Activated CD4-positive, alpha-beta T cell treated with anti-CD3 and anti-CD28 coated beads, Interleukin-10, Interleukin-2, amounts not matched to agents 100 ng/mL and 50 ng/mL, durations not matched to agents 16 hours and 8 hours (primary cell): ENCODE results near the gene TYSND1.
"Not testable (repeated sequence)": the region's sequence is repeated elsewhere in the genome, so short reads cannot be mapped to it uniquely, and the experiment has no call there.

Experiments used
- DNase-seq: peaks from one replicate; pipeline ENCODE4 v3.0.0-alpha.2; 2020

TYSND1 gene

DNA sequence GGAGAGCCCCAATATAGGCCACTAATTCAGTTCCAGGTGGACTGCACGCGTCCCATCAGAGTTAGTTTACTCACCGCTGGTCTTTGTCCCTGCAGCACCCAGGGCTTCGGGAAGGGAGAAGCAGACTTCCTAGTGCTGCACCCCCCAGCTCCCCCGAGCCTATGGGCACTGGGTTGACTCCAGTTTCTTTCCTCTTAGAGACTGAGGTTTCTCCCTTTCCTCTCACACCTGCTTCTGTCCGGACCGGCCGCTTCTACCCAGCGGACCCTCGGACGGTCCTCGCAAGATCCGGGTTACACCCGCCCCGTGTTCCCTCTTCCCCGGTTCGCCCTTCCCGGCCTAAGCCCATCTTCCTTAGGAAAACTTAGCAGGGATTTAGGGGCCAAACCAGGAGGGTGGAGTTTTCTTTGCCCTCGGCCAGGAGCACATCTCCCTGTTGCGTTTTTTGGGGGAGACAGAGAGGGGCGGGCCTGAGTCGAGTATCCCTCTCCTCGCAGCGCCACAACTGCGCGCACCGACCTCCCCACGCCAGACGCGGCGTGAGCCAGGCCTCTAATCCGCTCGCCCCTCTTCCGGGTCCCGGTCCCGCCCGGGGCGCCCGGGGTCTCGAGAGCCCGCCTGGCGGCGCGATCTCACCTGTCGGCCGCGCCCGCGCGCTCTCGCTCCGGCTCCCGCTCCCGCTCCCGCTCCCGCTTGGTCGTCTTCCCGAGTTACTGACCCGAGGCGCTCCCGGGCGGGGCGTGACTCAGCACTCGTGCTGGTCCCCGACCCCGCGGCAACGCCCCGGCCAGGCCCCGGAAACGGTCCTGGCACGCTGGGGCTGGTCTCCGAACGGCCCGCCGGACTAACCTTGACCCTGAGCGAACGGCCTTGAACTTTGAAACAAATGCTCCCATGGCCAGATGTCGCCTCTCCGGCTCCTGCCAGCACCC lies 14.1 kb downstream of the TYSND1 start, which contains the start of gene AIFM2:
Gene AIFM2 (minus strand): TSS at position 728 of the 932 bp plus-strand sequence. CDS start 8,741 bp downstream, outside the sequence.
- DNase-seq, result peak; percentile 57

DNA sequence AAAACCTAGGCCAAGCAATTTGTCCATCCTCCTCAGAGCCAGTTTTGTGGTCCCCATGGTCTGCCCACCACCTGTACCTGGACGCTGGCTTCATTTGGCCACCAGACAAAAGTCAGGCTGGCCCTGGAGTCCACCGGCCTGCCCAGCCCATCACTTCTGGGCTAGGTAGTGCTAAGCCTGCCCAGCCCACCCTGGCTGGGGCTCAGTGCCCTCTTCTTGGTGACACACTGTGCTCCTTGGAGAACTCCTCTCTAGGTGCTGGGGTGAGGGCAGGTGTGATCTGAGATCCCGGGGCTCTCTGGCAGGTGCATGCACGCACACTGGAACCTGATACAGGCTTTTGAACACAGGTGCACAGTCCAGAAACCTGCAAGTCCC lies 15.0 kb downstream of the TYSND1 start:
- DNase-seq, result no peak

DNA sequence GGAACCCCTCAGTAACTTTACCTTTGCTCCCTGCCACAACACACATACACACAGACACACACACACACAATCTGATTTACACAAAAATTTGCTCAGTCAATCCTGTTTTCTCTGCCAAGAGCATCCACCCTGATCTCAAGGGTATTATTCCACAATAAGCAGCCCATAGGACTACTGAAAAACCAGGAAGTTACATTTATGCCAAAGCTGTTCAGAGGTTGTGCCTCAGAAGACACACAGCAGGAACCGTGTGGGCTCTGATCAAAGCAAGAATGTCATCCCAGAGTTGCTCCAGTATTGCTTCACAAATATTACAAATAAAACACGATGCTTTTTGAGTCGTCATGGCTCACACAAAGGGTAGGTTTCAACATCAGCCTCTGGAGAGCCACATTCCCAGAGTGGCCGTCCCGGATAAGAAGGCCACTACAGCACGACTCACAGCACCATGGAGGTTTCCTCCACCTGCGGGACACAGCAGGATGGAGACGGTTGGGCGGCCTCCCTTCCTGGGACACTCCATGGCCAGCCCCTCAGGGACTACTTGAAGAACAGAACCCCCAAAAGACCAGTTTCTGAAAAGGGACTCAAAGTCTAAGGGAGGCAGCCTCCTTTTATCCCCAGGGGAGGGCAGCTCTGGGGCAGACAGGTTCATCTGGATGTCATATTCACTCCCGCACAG lies 15.5 kb downstream of the TYSND1 start:
- DNase-seq, result no peak

DNA sequence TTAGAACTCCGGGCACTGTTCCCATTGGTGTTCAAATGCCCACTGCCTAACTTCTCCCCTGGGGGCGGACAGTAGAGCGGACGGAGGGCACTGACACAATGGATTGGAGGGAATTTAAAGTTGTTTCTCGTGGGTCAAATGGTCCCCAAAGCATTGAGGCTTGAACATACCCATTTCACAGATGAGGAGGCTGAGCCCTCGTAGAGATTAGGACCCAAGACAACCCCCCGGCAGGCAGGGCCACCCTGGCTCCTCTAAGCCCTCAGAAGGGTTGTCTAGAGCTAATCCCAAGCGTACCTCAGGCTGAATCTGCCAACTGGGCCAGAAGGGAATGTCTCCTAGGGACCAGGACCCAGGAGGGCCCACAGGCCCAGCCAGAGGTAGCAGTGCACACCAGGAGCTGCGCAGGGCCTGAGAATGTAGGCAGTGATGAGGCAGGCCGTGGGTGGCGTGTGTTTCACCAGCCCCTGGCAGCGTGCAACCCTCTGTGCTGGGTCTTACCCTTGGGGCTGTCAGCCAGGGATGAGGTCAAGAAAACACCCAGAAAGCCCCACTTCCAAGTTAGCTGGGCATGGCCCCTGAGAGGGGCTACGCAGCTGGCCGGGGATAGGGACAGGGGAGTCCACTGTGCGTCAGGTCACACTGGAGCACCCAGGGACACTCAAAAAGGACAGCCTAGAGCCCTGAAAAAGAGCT lies 19.7 kb downstream of the TYSND1 start:
- no peak for DNase-seq

DNA sequence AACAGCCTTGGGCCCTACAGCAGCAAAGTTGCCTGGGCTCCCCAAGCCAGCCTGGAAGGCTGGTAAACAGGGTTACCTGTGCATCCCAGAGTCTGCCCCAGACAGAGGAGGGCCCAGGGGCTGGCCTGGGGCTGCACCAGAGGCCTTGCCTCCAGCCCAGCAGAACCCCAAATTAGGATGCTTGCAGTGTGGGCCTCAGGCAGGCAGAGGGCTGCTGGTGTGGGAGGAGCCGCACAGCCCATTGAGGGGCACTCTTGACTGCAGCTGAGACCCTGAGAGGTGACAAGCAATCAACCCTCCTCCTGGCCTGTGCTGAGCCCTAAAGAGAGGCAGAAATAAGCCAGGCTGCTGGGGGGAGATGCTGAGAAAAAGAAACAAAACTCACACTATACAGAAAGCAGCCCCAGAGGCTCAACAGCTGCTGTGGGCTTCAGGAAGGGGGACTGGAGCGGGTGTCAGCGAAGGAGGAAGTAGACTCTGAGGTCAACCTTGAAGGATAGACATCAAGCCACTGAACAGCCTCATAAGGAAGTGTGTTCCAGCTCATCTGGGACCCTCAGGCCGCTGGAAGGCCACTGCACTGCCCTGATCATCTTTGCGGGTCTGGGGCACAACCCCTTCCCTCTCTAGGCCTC lies 20.5 kb downstream of the TYSND1 start:
- no peak for DNase-seq

DNA sequence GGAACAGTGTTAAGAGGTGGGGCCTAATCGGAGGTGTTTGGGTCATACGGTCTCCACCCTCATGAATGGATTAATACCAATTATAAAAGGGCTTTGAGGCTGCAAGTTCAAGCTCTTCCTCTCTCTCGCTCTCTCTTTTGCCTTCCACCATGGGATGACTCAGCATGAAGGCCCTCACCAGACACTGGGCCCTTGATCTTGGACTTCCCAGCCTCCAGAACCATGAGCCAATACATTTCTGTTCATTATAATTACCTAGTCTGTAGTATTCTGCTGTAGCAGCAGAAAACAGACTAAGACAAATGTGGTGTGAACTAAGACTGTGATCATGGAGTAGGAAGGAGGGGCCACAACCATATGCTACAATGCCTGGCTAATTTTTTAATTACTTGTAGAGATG lies 21.6 kb downstream of the TYSND1 start:
- DNase-seq, result no peak

DNA sequence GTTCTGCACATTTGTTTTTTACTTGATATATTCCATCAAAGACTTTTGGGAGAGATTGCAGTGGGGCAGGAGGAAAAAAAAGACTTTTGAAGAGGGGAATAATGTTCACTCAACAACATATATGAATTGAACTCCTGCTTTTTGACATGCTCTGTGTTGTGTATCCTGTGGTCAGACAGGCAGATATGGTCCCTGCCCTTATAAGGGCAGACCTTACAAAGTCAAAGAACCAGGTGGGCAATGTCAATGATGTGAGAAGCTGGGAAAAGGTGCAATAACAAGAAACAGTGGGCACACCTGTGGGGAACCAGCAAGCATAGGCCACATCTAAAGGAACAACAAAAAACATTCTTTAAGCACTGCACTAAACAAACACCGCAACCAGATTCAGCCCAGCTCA lies 22.1 kb downstream of the TYSND1 start:
- no peak for DNase-seq

DNA sequence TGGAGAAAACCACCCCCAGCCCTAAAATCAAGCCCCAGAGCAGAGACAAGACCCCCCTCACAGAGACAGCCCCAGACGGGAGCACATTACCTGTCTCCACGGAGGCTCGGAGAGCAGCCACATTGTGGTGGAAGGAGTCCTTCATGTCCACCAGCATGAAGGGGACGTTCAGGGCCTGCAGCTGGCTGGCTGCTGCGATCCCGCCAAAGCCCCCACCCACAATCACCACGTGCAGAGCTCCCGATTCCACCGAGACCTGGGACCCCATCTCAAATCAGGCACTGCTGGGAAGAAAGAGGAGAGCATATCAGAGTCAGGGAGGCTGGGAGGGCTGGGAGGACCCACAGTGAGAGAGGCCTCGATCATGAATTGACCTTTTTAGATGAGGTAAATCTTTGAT lies 22.7 kb downstream of the TYSND1 start:
- no peak for DNase-seq

DNA sequence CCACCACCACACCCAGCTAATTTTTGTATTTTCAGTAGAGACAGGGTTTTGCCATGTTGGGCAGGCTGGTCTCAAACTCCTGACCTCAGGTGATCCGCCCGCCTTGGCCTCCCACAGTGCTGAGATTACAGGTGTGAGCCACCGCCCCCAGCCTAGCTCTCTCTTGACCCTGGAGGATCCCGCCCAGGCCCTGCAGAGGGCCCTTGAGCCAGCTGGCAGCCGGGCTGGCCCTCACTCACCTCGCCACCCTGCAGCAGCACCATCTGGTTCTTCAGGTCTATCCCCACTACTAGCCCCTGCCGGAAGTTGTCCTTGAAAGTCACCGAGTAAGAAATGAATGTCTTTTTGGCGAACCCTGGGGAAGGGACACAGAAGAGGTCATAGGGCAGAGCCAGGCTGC lies 23.3 kb downstream of the TYSND1 start:
- not testable (repeated sequence) for DNase-seq

DNA sequence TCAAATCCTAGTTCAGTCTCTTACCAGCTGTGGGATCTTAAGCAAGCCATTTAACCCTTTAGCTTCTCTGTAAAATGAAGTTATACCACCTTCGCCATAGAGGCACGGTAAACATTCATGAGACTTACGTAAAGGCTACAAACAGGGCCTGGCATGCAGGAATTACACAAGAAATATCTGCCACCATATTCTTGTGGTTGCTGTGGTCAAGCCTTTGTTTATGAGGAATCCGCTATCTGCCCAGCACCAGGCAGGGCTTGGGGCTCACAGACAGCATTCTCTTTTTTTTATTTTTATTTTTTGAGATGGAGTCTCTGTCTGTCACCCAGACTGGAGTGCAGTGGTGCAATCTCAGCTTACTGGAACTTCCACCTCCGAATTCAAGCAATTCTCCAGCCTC lies 23.8 kb downstream of the TYSND1 start:
- DNase-seq, result no peak

DNA sequence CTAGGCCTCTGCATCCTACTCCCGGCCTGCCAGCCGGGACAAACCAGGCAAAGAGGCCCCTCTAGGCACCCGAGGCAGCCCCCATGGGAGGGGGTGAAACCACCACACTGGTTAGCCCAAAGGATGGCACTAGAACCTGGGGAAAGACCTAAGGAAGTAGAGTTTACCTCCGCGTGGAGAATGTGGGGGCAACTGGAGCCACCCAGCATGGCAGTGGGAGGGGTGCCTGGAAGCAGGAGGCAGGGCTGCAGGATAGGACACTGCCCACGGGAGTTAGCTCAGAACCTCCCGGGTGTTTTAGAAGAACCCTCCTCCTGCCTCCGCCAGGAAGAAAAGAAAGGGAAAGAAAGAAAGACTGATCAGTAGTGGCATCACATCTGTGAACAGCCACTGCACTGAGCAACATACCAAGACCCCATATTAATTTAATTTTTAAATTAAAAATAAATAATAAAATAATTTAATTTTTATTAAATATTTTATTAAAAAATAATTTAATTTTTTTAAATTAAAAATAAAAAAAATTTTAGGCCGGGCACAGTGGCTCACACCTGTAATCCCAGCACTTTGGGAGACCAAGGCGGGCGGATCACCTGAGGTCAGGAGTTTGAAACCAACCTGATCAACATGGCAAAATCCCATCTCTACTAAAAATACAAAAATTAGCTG lies 25.1 kb downstream of the TYSND1 start:
- DNase-seq, result no peak

DNA sequence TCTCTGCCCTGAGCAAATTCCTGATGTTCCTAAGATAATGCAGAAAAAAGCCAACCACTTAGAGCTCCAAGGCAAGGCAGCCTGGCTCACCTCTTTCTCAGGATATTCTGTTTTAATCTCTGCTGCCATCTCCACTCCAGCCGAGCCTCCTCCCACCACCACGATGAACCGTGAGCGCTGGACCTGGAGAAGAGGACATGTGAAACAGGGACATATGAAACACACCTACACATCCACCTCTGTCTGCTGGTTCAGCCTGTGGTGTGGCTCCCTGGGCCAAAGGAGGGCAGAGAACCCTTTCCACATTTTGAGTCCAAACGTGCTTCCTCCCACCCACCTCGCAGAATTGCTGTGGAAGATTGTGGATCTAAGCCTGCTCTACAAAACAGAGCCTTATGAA lies 26.1 kb downstream of the TYSND1 start:
- no peak for DNase-seq

DNA sequence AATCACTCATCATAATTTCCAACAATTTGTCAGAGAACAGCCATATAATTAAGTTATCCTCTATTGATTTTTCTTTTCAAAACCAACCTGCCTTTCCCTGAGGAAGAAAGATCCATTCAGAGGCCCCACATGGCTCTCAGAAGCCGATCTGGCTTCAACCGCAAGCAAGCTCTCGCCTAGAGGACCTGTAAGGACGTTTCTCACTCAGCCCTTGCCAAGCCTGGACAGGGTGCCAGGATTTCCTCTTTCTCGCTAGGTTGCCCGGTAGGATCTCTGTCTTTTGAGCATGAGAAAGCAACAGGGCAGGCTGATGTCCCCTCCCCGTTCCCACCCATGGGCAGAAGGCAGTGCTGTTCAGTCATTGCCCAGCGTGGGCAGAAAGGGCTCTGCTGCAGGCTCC lies 26.9 kb downstream of the TYSND1 start:
- no peak for DNase-seq

DNA sequence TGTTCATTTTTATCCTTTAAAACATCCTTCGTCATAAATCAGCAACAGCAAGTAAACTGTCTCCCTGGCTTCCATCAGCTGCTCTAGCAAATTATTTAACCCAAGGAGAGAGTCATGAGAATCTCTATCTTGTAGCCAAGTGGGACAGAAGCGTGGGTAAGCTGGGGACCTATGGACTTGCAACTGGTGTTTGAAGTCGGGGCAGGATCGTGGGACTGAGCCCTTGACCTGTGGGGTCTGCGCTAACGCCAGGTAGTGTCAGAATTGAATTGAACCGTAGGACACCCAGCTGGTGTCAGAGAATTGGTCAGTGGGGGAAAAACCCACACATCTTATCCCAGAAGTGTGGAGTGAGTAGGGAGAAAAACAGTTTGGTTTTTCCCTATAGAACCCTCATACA lies 27.3 kb downstream of the TYSND1 start:
- no peak for DNase-seq

DNA sequence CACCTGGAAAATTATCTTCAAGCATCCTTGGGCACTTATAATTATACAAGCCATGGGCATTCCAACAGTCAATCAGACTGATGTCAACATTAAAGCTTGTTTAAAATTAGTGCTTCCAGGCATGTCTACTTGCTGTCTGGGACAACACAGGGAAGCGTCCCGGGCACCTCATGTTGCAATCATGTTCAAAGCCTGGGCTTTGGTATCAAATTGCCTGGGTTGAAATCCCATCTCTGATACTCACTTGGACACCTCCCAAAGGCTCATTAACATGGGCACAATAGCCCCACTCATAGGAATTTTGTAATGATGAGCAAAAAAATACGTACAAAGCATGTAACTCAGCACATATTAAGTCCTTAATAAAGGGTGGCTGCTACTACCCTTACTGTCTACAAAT lies 28.3 kb downstream of the TYSND1 start:
- DNase-seq, result no peak

DNA sequence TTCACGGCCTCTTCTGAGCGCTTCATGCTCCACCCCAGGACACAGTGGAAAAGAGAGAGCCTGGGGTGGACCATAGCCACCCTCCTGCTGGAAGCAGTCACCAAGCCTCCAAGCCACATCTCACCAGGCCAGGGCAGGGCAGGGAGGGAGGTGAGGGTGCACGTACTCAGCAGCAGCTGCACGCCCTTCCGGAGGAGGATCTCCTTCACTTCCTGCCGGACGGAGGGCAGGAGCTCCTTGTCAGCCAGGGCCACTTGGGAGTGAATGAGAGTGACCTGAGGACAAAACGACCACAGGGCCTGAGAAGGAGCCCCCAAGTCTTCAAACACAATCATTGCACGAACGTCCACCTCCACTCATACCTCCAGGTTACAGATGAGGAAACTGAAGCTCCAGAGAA lies 28.9 kb downstream of the TYSND1 start:
- no peak for DNase-seq

DNA sequence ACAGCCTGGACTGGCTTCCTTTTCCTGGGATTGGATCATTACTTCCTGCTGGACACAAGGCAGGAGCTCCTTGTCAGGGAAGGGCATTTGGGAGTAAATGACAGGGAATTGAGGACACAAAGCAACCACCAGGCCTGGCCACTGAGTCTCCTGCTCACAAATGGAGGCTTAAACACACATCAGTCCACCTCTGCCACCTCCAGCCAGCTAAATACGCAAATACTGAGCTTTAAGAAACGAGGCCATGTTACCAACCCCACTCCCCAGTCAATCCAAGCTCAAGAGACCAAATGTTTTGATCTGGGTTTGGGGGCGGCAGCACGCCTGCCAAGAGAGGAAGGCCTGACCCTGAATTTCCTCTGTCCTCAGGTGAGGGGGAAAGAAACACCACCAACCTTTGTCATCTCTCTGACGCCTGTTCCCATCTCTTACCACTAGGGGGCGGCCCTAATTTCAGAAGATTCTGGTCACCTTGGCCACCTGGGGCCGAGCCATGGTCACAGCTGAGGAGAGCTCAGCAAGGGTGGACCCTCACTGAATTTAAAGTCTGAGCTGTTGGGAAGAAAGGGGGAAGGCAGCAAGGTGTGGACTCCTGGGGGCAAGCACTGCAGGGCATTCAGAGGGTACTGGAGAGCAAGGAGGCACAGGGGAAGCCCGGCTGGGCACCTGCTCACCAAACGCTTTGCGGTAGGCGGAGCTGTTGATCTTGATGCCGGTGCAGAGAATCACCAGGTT lies 30.4 kb downstream of the TYSND1 start:
- DNase-seq, result peak; percentile 62

DNA sequence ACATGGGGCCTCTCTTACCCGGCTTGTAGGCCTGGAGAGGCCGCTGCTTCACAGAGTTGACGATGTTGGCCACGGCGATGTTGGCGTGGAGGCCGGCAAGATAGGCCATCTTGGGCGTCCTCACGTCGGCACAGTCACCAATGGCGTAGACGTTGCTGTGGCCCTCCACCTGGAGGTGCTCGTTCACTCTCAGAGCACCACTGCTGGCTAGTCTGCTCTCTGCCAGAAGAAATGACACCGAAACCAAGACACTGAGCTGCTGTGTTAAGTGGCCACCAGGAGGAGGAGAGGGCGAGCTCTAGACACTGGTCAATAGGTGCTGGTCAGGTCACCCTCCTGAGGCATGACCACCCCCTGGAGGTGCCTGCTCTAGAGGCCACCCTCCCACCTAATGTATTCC lies 31.6 kb downstream of the TYSND1 start:
- DNase-seq, result no peak

DNA sequence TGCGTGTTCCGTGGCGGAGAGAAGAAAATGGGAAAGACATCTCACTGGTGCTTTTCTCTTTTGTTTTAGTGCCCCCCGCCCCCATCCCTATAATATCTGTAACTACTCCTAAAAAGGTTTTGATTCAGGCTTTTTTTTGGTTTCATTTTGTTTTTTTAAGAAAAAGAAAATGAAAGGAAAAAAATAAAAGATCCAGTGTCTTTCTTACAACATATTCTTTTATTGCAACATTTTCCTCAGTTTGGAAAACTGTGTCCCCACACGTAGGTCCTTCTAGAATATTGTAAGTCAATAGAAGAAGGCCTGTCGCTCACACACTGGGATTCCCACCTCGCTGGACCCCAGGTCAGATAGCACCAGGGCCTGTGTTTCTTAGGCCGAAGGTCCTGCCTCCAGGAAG lies 34.4 kb downstream of the TYSND1 start:
- DNase-seq, result no peak

DNA sequence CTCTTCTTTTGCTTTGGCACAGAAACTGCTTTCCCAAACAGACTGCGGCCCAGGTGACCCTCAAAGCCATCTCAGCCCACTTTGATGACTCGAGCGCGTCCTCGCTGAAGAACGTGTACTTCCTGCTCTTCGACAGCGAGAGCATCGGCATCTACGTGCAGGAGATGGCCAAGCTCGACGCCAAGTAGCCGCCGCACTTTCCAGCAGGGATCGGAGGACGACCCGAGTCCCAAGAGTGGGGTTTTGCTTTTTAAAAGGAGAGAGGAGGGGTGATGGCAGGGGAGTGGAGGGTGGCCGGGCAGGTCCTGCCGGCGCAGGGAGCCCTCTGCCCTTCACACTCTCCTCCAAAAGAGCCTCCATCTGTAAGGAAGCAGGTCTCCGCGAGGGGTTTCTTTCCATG lies 35.0 kb downstream of the TYSND1 start:
- DNase-seq, result no peak

DNA sequence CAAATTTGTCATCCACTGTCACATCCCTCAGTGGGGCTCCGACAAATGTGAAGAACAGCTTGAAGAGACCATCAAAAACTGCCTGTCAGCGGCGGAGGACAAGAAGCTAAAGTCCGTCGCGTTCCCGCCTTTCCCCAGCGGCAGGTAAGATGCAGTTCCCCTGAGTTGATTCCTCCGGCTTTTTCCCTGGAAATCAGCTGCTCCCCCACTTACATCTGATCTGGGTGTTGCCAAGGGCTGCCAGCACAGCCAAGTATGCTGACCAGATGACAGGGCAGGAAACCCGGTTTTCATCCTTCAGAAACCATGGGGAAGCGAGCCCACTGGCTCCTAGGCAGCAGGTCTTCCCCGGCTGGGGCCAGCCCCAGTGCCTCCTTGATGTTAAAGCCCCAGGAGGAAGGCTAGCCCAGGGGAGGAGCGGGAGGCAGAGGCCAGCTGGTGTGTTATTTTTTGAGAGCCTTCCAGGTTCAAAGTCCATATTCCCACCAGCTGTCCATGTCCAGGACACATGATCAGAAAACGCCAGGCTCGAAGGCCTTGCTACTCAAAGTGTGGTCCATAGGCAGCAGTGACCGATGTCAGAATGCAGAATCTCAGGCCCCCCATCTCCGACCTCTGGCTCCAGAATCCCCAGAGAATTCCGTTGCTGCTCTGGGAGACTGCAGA lies 37.3 kb downstream of the TYSND1 start:
- DNase-seq, result no peak
